GM12878 (cell line): ENCODE data around the gene MUC12. TPM values are rescaled to one million over a fixed set of nuclear protein-coding genes. Genes with fewer than 3 reads are reported as not detected.

Experiments used
- polyA plus RNA-seq, 11 experiments: library from polyadenylated mRNA; depleted of rRNA in 4 of 11; unstranded in 6 of 11; stranded (reverse) in 5 of 11; fragments of >200 nt; fragmentation: Nextera tagmentation in 4 of 11; fragmentation: Illumina TruSeq in 1 of 11; extraction: Ambion mirVana in 4 of 11; extraction: Trizol in 1 of 11; gene quantifications; 1 replicate in 1 of 11; 2 replicates in 10 of 11; pipeline versions ENCODE4 v1.2.1 to v1.2.3, GENCODE V29; 2011 to 2016; ENCODE audit warnings: inconsistent platforms in 2 of 11, missing spikeins in 2 of 11, low read depth in 1 of 11
- small RNA-seq: library from RNA; depleted of rRNA; stranded (forward); fragments of <200 nt; gene quantifications from one replicate; pipeline ENCODE3, GENCODE V24; 2014
- total RNA-seq, 4 experiments: library from RNA; depleted of rRNA in 3 of 4; stranded (reverse); fragments of >200 nt in 3 of 4; fragmentation: Illumina TruSeq in 1 of 4; extraction: Trizol in 1 of 4; gene quantifications; 2 replicates each; pipeline versions ENCODE4 v1.2.1 to v1.2.3, GENCODE V29; 2013 to 2021

Gene MUC12
- total and polyA plus RNA-seq, 10 of the 15 experiments (the other 5 are each of a cell fraction or from before 2014, with no cell fraction given): 1.7 to 4.5 (median 2.6) TPM

Small RNAs within 50 kb of the gene (small RNA-seq; reads per million reads assigned to genes)
- gene RPS29P15: not detected

Other genes with a start within 250 kb of the MUC12 start
Only the 7 nearest of the 18 such genes appear.
- gene TRIP6, start 102.2 kb upstream of the MUC12 start, total RNA-seq (2014; rRNA removed): 26.4 and 32.3 TPM in 2 replicates
- 15.4 and 16.2 TPM in 2 replicates for gene TRIP6, start 102.2 kb upstream of the MUC12 start, total RNA-seq (2014; rRNA removed; fragmentation: Illumina TruSeq; extraction: Trizol)
- gene TRIP6, start 102.2 kb upstream of the MUC12 start, total RNA-seq (2021): 45.3 and 47.4 TPM in 2 replicates
- 14.2 and 21.3 TPM in 2 replicates for gene TRIP6, start 102.2 kb upstream of the MUC12 start, polyA plus RNA-seq (2011; rRNA removed)
- 1.7 and 8.5 TPM in 2 replicates for gene TRIP6, start 102.2 kb upstream of the MUC12 start, polyA plus RNA-seq (2014; fragmentation: Illumina TruSeq; extraction: Trizol)
- 1 to 10 TPM; 2.5 to 7.1 TPM for gene TRIP6, start 102.2 kb upstream of the MUC12 start, polyA plus RNA-seq (2014; fragmentation: Nextera tagmentation; extraction: Ambion mirVana)
- 36.6 and 40.3 TPM in 2 replicates for gene TRIP6, start 102.2 kb upstream of the MUC12 start, polyA plus RNA-seq (2014; rRNA removed)
- 10 to 100 TPM; 29.7 to 36.5 TPM for gene TRIP6, start 102.2 kb upstream of the MUC12 start, polyA plus RNA-seq (2016; fragmentation: Nextera tagmentation; extraction: Ambion mirVana)
- 94.0 and 104 TPM in 2 replicates for gene SRRT, start 94.5 kb upstream of the MUC12 start, total RNA-seq (2014; rRNA removed)
- 58.3 and 67.6 TPM in 2 replicates for gene SRRT, start 94.5 kb upstream of the MUC12 start, total RNA-seq (2014; rRNA removed; fragmentation: Illumina TruSeq; extraction: Trizol)
- 230 and 254 TPM in 2 replicates for gene SRRT, start 94.5 kb upstream of the MUC12 start, total RNA-seq (2021)
- gene SRRT, start 94.5 kb upstream of the MUC12 start, polyA plus RNA-seq (2011; rRNA removed): 24.2 and 43.9 TPM in 2 replicates
- gene SRRT, start 94.5 kb upstream of the MUC12 start, polyA plus RNA-seq (2014; fragmentation: Illumina TruSeq; extraction: Trizol): 69.0 and 120 TPM in 2 replicates
- 10 to 100 TPM; 11.1 to 33.6 TPM for gene SRRT, start 94.5 kb upstream of the MUC12 start, polyA plus RNA-seq (2014; fragmentation: Nextera tagmentation; extraction: Ambion mirVana)
- 119 and 148 TPM in 2 replicates for gene SRRT, start 94.5 kb upstream of the MUC12 start, polyA plus RNA-seq (2014; rRNA removed)
- gene SRRT, start 94.5 kb upstream of the MUC12 start, polyA plus RNA-seq (2016; fragmentation: Nextera tagmentation; extraction: Ambion mirVana): 100 to 1,000 TPM; 187 to 189 TPM
- gene UFSP1, start 79.8 kb upstream of the MUC12 start, total RNA-seq (2014; rRNA removed): 10.6 and 10.8 TPM in 2 replicates
- gene UFSP1, start 79.8 kb upstream of the MUC12 start, total RNA-seq (2014; rRNA removed; fragmentation: Illumina TruSeq; extraction: Trizol): 1.3 and 1.6 TPM in 2 replicates
- 4.7 and 5.6 TPM in 2 replicates for gene UFSP1, start 79.8 kb upstream of the MUC12 start, total RNA-seq (2021)
- 0.20 and 0.96 TPM in 2 replicates for gene UFSP1, start 79.8 kb upstream of the MUC12 start, polyA plus RNA-seq (2011; rRNA removed)
- gene UFSP1, start 79.8 kb upstream of the MUC12 start, polyA plus RNA-seq (2014; fragmentation: Illumina TruSeq; extraction: Trizol): 0.48 and 0.75 TPM in 2 replicates
- under 1 TPM; 0.14 to 0.57 TPM for gene UFSP1, start 79.8 kb upstream of the MUC12 start, polyA plus RNA-seq (2014; fragmentation: Nextera tagmentation; extraction: Ambion mirVana)
- 7.2 and 9.7 TPM in 2 replicates for gene UFSP1, start 79.8 kb upstream of the MUC12 start, polyA plus RNA-seq (2014; rRNA removed)
- 1 to 10 TPM; 4.0 to 4.6 TPM for gene UFSP1, start 79.8 kb upstream of the MUC12 start, polyA plus RNA-seq (2016; fragmentation: Nextera tagmentation; extraction: Ambion mirVana)
- 1.5 and 1.9 TPM in 2 replicates for gene ACHE, start 73.7 kb upstream of the MUC12 start, total RNA-seq (2014; rRNA removed)
- gene ACHE, start 73.7 kb upstream of the MUC12 start, total RNA-seq (2014; rRNA removed; fragmentation: Illumina TruSeq; extraction: Trizol): 0.72 and 0.74 TPM in 2 replicates
- 5.0 and 5.1 TPM in 2 replicates for gene ACHE, start 73.7 kb upstream of the MUC12 start, total RNA-seq (2021)
- 0.97 and 2.3 TPM in 2 replicates for gene ACHE, start 73.7 kb upstream of the MUC12 start, polyA plus RNA-seq (2011; rRNA removed)
- gene ACHE, start 73.7 kb upstream of the MUC12 start, polyA plus RNA-seq (2014; fragmentation: Illumina TruSeq; extraction: Trizol): 0.21 and 0.69 TPM in 2 replicates
- gene ACHE, start 73.7 kb upstream of the MUC12 start, polyA plus RNA-seq (2014; fragmentation: Nextera tagmentation; extraction: Ambion mirVana): under 1 TPM in 1 of 2 experiments, not detected in 1; 0.07 TPM
- 4.5 and 6.7 TPM in 2 replicates for gene ACHE, start 73.7 kb upstream of the MUC12 start, polyA plus RNA-seq (2014; rRNA removed)
- gene ACHE, start 73.7 kb upstream of the MUC12 start, polyA plus RNA-seq (2016; fragmentation: Nextera tagmentation; extraction: Ambion mirVana): 1 to 10 TPM; 2.3 to 2.5 TPM
- gene MUC3A, start 20.0 kb upstream of the MUC12 start, total RNA-seq (2014; rRNA removed): not detected in 2 replicates
- not detected in 2 replicates for gene MUC3A, start 20.0 kb upstream of the MUC12 start, total RNA-seq (2014; rRNA removed; fragmentation: Illumina TruSeq; extraction: Trizol)
- gene MUC3A, start 20.0 kb upstream of the MUC12 start, total RNA-seq (2021): 0.10 and 0.24 TPM in 2 replicates
- gene MUC3A, start 20.0 kb upstream of the MUC12 start, polyA plus RNA-seq (2011; rRNA removed): 0.01 and 0.07 TPM in 2 replicates
- gene MUC3A, start 20.0 kb upstream of the MUC12 start, polyA plus RNA-seq (2014; fragmentation: Illumina TruSeq; extraction: Trizol): not detected in 2 replicates
- gene MUC3A, start 20.0 kb upstream of the MUC12 start, polyA plus RNA-seq (2014; fragmentation: Nextera tagmentation; extraction: Ambion mirVana): not detected
- not detected in 2 replicates for gene MUC3A, start 20.0 kb upstream of the MUC12 start, polyA plus RNA-seq (2014; rRNA removed)
- gene MUC3A, start 20.0 kb upstream of the MUC12 start, polyA plus RNA-seq (2016; fragmentation: Nextera tagmentation; extraction: Ambion mirVana): not detected
- gene MUC17, start 50.5 kb downstream of the MUC12 start, total RNA-seq (2014; rRNA removed): not detected in 2 replicates
- gene MUC17, start 50.5 kb downstream of the MUC12 start, total RNA-seq (2014; rRNA removed; fragmentation: Illumina TruSeq; extraction: Trizol): not detected in 2 replicates
- not detected in 2 replicates for gene MUC17, start 50.5 kb downstream of the MUC12 start, total RNA-seq (2021)
- under 0.01 TPM in 2 replicates for gene MUC17, start 50.5 kb downstream of the MUC12 start, polyA plus RNA-seq (2011; rRNA removed)
- gene MUC17, start 50.5 kb downstream of the MUC12 start, polyA plus RNA-seq (2014; fragmentation: Illumina TruSeq; extraction: Trizol): under 0.01 and 0.02 TPM in 2 replicates
- not detected for gene MUC17, start 50.5 kb downstream of the MUC12 start, polyA plus RNA-seq (2014; fragmentation: Nextera tagmentation; extraction: Ambion mirVana)
- gene MUC17, start 50.5 kb downstream of the MUC12 start, polyA plus RNA-seq (2014; rRNA removed): not detected in 2 replicates
- not detected for gene MUC17, start 50.5 kb downstream of the MUC12 start, polyA plus RNA-seq (2016; fragmentation: Nextera tagmentation; extraction: Ambion mirVana)
- gene TRIM56, start 115.9 kb downstream of the MUC12 start, total RNA-seq (2014; rRNA removed): 14.1 and 16.2 TPM in 2 replicates
- gene TRIM56, start 115.9 kb downstream of the MUC12 start, total RNA-seq (2014; rRNA removed; fragmentation: Illumina TruSeq; extraction: Trizol): 12.3 and 12.7 TPM in 2 replicates
- gene TRIM56, start 115.9 kb downstream of the MUC12 start, total RNA-seq (2021): 33.8 and 37.5 TPM in 2 replicates
- 9.6 and 10.8 TPM in 2 replicates for gene TRIM56, start 115.9 kb downstream of the MUC12 start, polyA plus RNA-seq (2011; rRNA removed)
- 19.5 and 19.8 TPM in 2 replicates for gene TRIM56, start 115.9 kb downstream of the MUC12 start, polyA plus RNA-seq (2014; fragmentation: Illumina TruSeq; extraction: Trizol)
- 1 to 10 TPM; 3.2 to 8.3 TPM for gene TRIM56, start 115.9 kb downstream of the MUC12 start, polyA plus RNA-seq (2014; fragmentation: Nextera tagmentation; extraction: Ambion mirVana)
- gene TRIM56, start 115.9 kb downstream of the MUC12 start, polyA plus RNA-seq (2014; rRNA removed): 19.1 and 20.7 TPM in 2 replicates
- 10 to 100 TPM; 10.3 to 10.8 TPM for gene TRIM56, start 115.9 kb downstream of the MUC12 start, polyA plus RNA-seq (2016; fragmentation: Nextera tagmentation; extraction: Ambion mirVana)